Measurements from ENCODE around the gene PEMT. TPM values are rescaled to one million over a fixed set of nuclear protein-coding genes. Genes with fewer than 3 reads are reported as not detected.

PEMT gene
- total RNA-seq, 2 donors from 2014 or later = 27.8 to 37.7 TPM

- no peak for DNase-seq (ENCODE audit: low spot score)
- H3K4me1 ChIP-seq = peaks cover 0 to 38% of the 10 kb centered on the region in 2 donors
- TF ChIP-seq CTCF (IDR thresholded peaks at IDR 0.05) = no peak
- H3K27me3 ChIP-seq = no peaks in the 10 kb centered on the region
- H3K9me3 ChIP-seq = no peaks in the 10 kb centered on the region
- H3K4me3 ChIP-seq = no peak overlapping the region
- H3K36me3 ChIP-seq = peaks cover 16% of the 10 kb centered on the region
- H3K27ac ChIP-seq = peak overlapping the region; percentile 73 to 78
Measured at GRCh38 chr17:17485420-17485819, 106.1 kb downstream of the PEMT start.

- no peaks in the 10 kb centered on the region for H3K27me3 ChIP-seq
- DNase-seq (ENCODE audit: low spot score) = no peak
- peak overlapping the region; percentile 73 to 78 for H3K27ac ChIP-seq
- peaks cover 16% of the 10 kb centered on the region for H3K36me3 ChIP-seq
- no peak overlapping the region for H3K4me3 ChIP-seq
- H3K9me3 ChIP-seq = no peaks in the 10 kb centered on the region
- H3K4me1 ChIP-seq = peaks cover 0 to 46% of the 10 kb centered on the region in 2 donors
- TF ChIP-seq CTCF (IDR thresholded peaks at IDR 0.05) = peak in 1 of 2 donors; percentile 28
Measured at GRCh38 chr17:17484451-17484899, 107.0 kb downstream of the PEMT start.

GRCh38 chr17:17481860-17482259 lies 109.6 kb downstream of the PEMT start:
- H3K4me1 ChIP-seq = peaks cover 0 to 66% of the 10 kb centered on the region in 2 donors
- H3K27ac ChIP-seq = peak overlapping the region; percentile 42 to 84
- no peak for DNase-seq (ENCODE audit: low spot score)
- no peaks in the 10 kb centered on the region for H3K9me3 ChIP-seq
- no peak overlapping the region for H3K4me3 ChIP-seq
- H3K27me3 ChIP-seq = no peaks in the 10 kb centered on the region
- no peak for TF ChIP-seq CTCF (IDR thresholded peaks at IDR 0.05)
- H3K36me3 ChIP-seq = no peaks in the 10 kb centered on the region

GRCh38 chr17:17480593-17481148 lies 110.8 kb downstream of the PEMT start:
- Histone ChIP-seq H3K27me3 (no peaks in the 10 kb centered on the region), H3K27ac (peak overlapping the region; percentile 84 to 94), H3K4me3 (no peak overlapping the region), H3K36me3 (no peaks in the 10 kb centered on the region), H3K4me1 (peaks cover 0 to 65% of the 10 kb centered on the region in 2 donors), H3K9me3 (no peaks in the 10 kb centered on the region)
- TF ChIP-seq CTCF (IDR thresholded peaks at IDR 0.05) = no peak
- no peak for DNase-seq (ENCODE audit: low spot score)

- TF ChIP-seq CTCF (IDR thresholded peaks at IDR 0.05) = no peak
- Histone ChIP-seq H3K9me3 (no peaks in the 10 kb centered on the region), H3K27ac (peak overlapping the region; percentile 84 to 94), H3K4me3 (no peak overlapping the region), H3K27me3 (no peaks in the 10 kb centered on the region), H3K36me3 (no peaks in the 10 kb centered on the region), H3K4me1 (peaks cover 0 to 50% of the 10 kb centered on the region in 2 donors)
- DNase-seq (ENCODE audit: low spot score) = no peak
Measured at GRCh38 chr17:17479209-17479608, 112.3 kb downstream of the PEMT start.

Data from right atrium auricular region (tissue), 2 donors.